Endothelial cell of umbilical vein (primary cell): ENCODE measurements around the gene POU2F3.

Experiments
- CTCF ChIP-seq, 2 donors: IDR thresholded peaks; 1 replicate in 1 of 2; 2 replicates in 1 of 2; pipeline ENCODE4 v1.5.1; 2011; ENCODE audit warnings: low read length in 2 of 2, mild to moderate bottlenecking in 2 of 2, moderate library complexity in 2 of 2, control low read depth in 1 of 2, inconsistent platforms in 1 of 2, low read depth in 1 of 2; ENCODE audit not compliant: insufficient read depth in 1 of 2; ENCODE audit errors: extremely low read depth in 1 of 2
- EZH2 ChIP-seq: IDR thresholded peaks from 2 replicates; pipeline ENCODE4 v1.6.1; 2012; ENCODE audit warnings: borderline replicate concordance, low read depth, mild to moderate bottlenecking, moderate library complexity, low read length, inconsistent platforms; ENCODE audit not compliant: severe bottlenecking
- GATA2 ChIP-seq: IDR thresholded peaks from 2 replicates; pipeline ENCODE4 v1.7.0; 2011; ENCODE audit warnings: low read depth, mild to moderate bottlenecking, moderate library complexity, mixed read lengths, low read length; ENCODE audit not compliant: insufficient read length, insufficient read depth
- JUN ChIP-seq: IDR thresholded peaks from 2 replicates; pipeline ENCODE4 v1.6.1; 2011; ENCODE audit warnings: borderline replicate concordance, low read depth; ENCODE audit not compliant: insufficient read length, insufficient read depth
- MAX ChIP-seq: IDR thresholded peaks from 2 replicates; pipeline ENCODE4 v1.6.1; 2011; ENCODE audit not compliant: insufficient read depth, insufficient read length
- MYC ChIP-seq: IDR thresholded peaks from one replicate; pipeline ENCODE4 v1.6.1; 2011; ENCODE audit warnings: mild to moderate bottlenecking, low read depth, low read length
- POLR2A ChIP-seq: IDR thresholded peaks from 2 replicates; pipeline ENCODE4 v1.6.1; 2012; ENCODE audit warnings: low read depth, mild to moderate bottlenecking, control low read depth, low read length
- POLR2AphosphoS5 ChIP-seq: IDR thresholded peaks from 2 replicates; pipeline ENCODE4 v1.6.1; 2012; ENCODE audit warnings: low read depth, mild to moderate bottlenecking, control low read depth, low read length, moderate library complexity; ENCODE audit not compliant: insufficient read depth

- TF ChIP-seq CTCF (IDR thresholded peaks at IDR 0.05; ENCODE audit: extremely low read depth in 1 of 2, insufficient read depth in 1 of 2, low read depth in 1 of 2, low read length in 2 of 2) (no peak), POLR2AphosphoS5 (no peak), MAX (no peak), POLR2A (no peak), EZH2 (no peak), MYC (no peak), GATA2 (no peak), JUN (no peak)
Measured at GRCh38 chr11:120255519-120255866, 15.6 kb downstream of the POU2F3 start.
